CD4-positive, alpha-beta T cell (primary cell): ENCODE results near the gene PSMD2. TPM values are rescaled to one million over a fixed set of nuclear protein-coding genes. Genes with fewer than 3 reads are reported as not detected.

ENCODE experiments used
- ATAC-seq: fragments of 200-7000 bp; cut with Tn5 transposase; one replicate; pipeline ENCODE4 v1.10.0; 2022; ENCODE audit warnings: mild to moderate bottlenecking; ENCODE audit not compliant: poor library complexity
- CTCF ChIA-PET: fragments of 350-600 bp; sonication (Branson Sonifier 250); formaldehyde crosslinking; loops from one replicate; lab custom pipeline; 2021; ENCODE audit warnings: antibody characterized with exemption, inconsistent platforms; lab: Charles Lee
- POLR2A ChIA-PET: fragments of 350-600 bp; sonication (Branson Sonifier 250); formaldehyde crosslinking; loops from one replicate; lab custom pipeline; 2021; ENCODE audit warnings: antibody characterized with exemption, inconsistent platforms; lab: Charles Lee
- DNase-seq, 14 experiments: peaks; one replicate each; pipeline ENCODE4 v3.0.0-alpha.2; 2013 to 2020; ENCODE audit warnings: mixed read lengths in 2 of 14
- H3K27ac ChIP-seq, 2 donors: one replicate each; pipeline versions ENCODE4 v1.5.1 to v1.7.0; 2013; ENCODE audit warnings: low read length in 2 of 2, low read depth in 1 of 2, mild to moderate bottlenecking in 1 of 2
- H3K27me3 ChIP-seq, 2 experiments: 1 replicate in 1 of 2; 2 replicates in 1 of 2; pipeline versions ENCODE4 v1.6.1 to v1.7.0; 2013; ENCODE audit warnings: low read length in 2 of 2, control low read depth in 1 of 2, mild to moderate bottlenecking in 1 of 2, moderate library complexity in 1 of 2; ENCODE audit not compliant: insufficient read depth in 2 of 2, control insufficient read depth in 1 of 2
- H3K36me3 ChIP-seq: one replicate; pipeline ENCODE4 v1.6.1; 2013; ENCODE audit warnings: low read length, control low read depth; ENCODE audit not compliant: insufficient read depth
- H3K4me1 ChIP-seq: one replicate; pipeline ENCODE4 v1.6.1; 2013; ENCODE audit warnings: low read length, control low read depth; ENCODE audit not compliant: insufficient read depth
- H3K4me3 ChIP-seq: one replicate; pipeline ENCODE4 v1.5.1; 2013; ENCODE audit warnings: mild to moderate bottlenecking, low read length, moderate library complexity
- H3K9me3 ChIP-seq, 2 experiments: 1 replicate in 1 of 2; 2 replicates in 1 of 2; pipeline versions ENCODE4 v1.6.1 to v1.7.0; 2013; ENCODE audit warnings: low read length in 2 of 2, mild to moderate bottlenecking in 2 of 2, control low read depth in 1 of 2, moderate library complexity in 1 of 2; ENCODE audit not compliant: control insufficient read depth in 1 of 2, insufficient read depth in 1 of 2
- H3K27ac Mint-ChIP-seq: one replicate; pipeline ENCODE4 v1.8.0; 2020; ENCODE audit warnings: mixed read lengths
- H3K27me3 Mint-ChIP-seq: one replicate; pipeline ENCODE4 v1.8.0; 2021; ENCODE audit warnings: mixed read lengths
- H3K36me3 Mint-ChIP-seq: one replicate; pipeline ENCODE4 v1.8.0; 2021; ENCODE audit warnings: low read depth, mixed read lengths
- H3K4me1 Mint-ChIP-seq: one replicate; pipeline ENCODE4 v1.8.0; 2021; ENCODE audit warnings: low read depth, mixed read lengths
- H3K4me3 Mint-ChIP-seq: one replicate; pipeline ENCODE4 v1.8.0; 2020; ENCODE audit warnings: mild to moderate bottlenecking, mixed read lengths
- H3K9me3 Mint-ChIP-seq: one replicate; pipeline ENCODE4 v1.8.0; 2020; ENCODE audit warnings: mixed read lengths
- intact Hi-C, 2 experiments: fragments of 100-400 bp; cut with DNase I in 1 of 2; cut with micrococcal nuclease in 1 of 2; formaldehyde crosslinking; loops; one replicate each; pipeline versions ENCODE4 v1.15.1 to v1.9.0; 2023 to 2025; cut with DNase I, micrococcal nuclease
- total RNA-seq, 174 experiments: library from RNA in 2 of 174; stranded (reverse) in 2 of 174; gene quantifications; one replicate each; pipeline ENCODE4 v1.2.3 and lab custom pipeline; 2021 to 2026
- TF ChIP-seq, protein P1 (sequence below): fragments of 200-600 bp; IDR thresholded peaks from one replicate; pipeline ENCODE4 v1.8.0; 2022; ENCODE audit warnings: antibody characterized with exemption, mild to moderate bottlenecking

PSMD2 gene
- total RNA-seq, 2 experiments from 2014 or later, result 159 TPM

DNA sequence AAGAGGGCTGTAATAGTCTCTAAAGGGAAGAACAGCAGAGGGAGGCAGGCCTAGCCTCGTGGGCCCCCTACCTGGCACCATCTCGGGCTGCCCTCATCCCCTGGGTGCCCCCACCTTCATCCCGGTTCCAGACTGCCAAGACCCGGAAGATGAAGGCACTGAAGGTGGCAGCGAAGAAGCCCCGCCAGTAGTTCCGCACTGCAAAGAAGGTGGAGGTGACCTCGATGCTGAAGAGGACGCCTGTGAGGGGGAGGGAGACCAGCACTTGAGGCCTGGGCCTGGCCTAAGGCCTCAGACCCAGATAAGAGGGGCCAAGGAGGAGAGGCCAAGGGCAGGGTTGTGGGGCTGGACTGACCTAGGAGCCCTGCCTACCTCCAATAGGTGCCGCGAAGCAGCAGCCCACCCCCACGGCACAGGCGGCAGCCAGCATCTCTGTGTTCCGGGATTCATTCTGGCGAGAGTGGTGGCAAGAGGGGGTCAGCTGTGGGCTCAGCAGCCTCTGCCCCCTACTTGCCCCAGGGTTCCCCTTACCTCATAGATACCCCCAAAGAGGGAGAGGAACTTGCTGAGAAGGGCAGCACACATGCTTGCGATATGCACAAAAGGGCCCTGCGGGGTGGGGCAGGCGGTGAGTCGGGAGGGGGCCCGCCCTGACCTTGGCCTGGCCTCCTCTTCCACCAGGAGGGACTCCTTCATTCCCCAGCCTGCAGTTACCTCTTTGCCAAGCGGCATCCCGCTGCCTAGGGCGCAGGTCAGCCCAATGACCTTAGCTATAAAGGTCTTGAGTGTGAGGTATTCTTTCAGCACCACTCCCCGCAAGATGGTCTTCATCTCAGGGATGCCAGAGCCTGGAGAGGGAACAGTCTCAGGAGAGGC, 58.4 kb downstream of the PSMD2 start:
- H3K27ac Mint-ChIP-seq, result no peak overlapping the region
- CTCF ChIA-PET, result no interaction called here
- H3K4me1 Mint-ChIP-seq, result peaks cover 5% of the 10 kb centered on the region

DNA sequence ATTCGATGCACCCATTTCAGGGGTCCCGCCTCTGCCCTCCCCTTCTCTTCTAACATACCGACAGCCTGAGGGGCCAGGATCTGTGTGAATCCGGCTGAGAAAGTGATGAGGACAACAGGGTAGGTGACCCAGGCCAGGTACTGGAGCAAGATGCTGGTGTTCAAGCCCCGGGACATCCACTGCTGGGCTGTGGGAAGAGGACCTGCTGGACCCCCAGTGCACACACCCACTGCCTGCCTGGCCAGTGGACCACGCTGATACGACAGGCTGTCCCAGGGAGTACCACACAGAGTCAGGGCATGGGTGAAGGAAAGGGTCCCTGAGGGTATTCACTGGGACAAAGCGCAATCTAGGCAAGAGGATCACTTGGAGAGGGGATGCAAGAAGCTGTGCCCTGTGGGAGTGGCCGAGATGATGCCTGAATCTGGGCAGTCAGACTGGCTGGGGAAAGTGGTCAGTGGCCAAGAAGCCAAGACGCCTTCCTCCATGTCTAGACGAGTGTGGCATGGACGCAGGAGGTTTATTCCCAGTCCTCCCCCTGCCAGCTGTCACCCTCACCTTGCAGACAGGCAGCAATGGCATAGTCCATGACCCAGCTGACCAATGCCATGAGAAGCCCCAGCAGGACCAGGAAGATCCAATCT, 59.2 kb downstream of the PSMD2 start:
- Histone ChIP-seq H3K4me1 (peaks cover 32% of the 10 kb centered on the region), H3K4me3 (no peak overlapping the region), H3K36me3 (no peaks in the 10 kb centered on the region), H3K27me3 (no peaks in the 10 kb centered on the region), H3K27ac (no peak overlapping the region), H3K9me3 (no peaks in the 10 kb centered on the region)
- DNase-seq (no peak), ATAC-seq (no peak)
- Mint-ChIP-seq H3K9me3 (no peaks in the 10 kb centered on the region), H3K36me3 (peaks cover 9% of the 10 kb centered on the region), H3K4me3 (peak overlapping the region; percentile 45), H3K4me1 (peaks cover 8% of the 10 kb centered on the region), H3K27ac (no peak overlapping the region), H3K27me3 (no peaks in the 10 kb centered on the region)
- CTCF ChIA-PET, result no interaction called here
- POLR2A ChIA-PET, result no interaction called here
- TF ChIP-seq, protein P1, sequence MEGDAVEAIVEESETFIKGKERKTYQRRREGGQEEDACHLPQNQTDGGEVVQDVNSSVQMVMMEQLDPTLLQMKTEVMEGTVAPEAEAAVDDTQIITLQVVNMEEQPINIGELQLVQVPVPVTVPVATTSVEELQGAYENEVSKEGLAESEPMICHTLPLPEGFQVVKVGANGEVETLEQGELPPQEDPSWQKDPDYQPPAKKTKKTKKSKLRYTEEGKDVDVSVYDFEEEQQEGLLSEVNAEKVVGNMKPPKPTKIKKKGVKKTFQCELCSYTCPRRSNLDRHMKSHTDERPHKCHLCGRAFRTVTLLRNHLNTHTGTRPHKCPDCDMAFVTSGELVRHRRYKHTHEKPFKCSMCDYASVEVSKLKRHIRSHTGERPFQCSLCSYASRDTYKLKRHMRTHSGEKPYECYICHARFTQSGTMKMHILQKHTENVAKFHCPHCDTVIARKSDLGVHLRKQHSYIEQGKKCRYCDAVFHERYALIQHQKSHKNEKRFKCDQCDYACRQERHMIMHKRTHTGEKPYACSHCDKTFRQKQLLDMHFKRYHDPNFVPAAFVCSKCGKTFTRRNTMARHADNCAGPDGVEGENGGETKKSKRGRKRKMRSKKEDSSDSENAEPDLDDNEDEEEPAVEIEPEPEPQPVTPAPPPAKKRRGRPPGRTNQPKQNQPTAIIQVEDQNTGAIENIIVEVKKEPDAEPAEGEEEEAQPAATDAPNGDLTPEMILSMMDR, result no peak
- intact Hi-C loops, result loop anchor here in 1 of 2 experiments (5.0 kb wide), 1 partner anchor 169 kb away; no protein-coding TSS in a partner anchor

More for the DNA sequence above, 58.4 kb downstream of the PSMD2 start:
- Histone ChIP-seq H3K27ac (no peak overlapping the region), H3K4me3 (no peak overlapping the region), H3K27me3 (no peaks in the 10 kb centered on the region), H3K9me3 (no peaks in the 10 kb centered on the region), H3K36me3 (no peaks in the 10 kb centered on the region), H3K4me1 (peaks cover 25% of the 10 kb centered on the region)
- Mint-ChIP-seq H3K27me3 (no peaks in the 10 kb centered on the region), H3K4me3 (no peak overlapping the region), H3K9me3 (no peaks in the 10 kb centered on the region), H3K36me3 (peaks cover 5% of the 10 kb centered on the region)
- POLR2A ChIA-PET, result no interaction called here
- intact Hi-C loops, result loop anchor here in 1 of 2 experiments (5.0 kb wide), 1 partner anchor 170 kb away; no protein-coding TSS in a partner anchor
- TF ChIP-seq, protein P1, result no peak
- DNase-seq (peak in 1 of 14 experiments; percentile 20), ATAC-seq (no peak)

Other genes with a start within 250 kb of the PSMD2 start
- gene HTR3C, start 246.2 kb upstream of the PSMD2 start, total RNA-seq, result not detected
- gene HTR3E, start 202.2 kb upstream of the PSMD2 start, total RNA-seq, result not detected
- gene EIF2B5, start 163.9 kb upstream of the PSMD2 start, total RNA-seq, result 10 to 100 TPM; 53.6 TPM
- 10 to 100 TPM; 30.0 to 31.7 TPM for gene DVL3, start 143.9 kb upstream of the PSMD2 start, total RNA-seq
- gene AP2M1, start 124.4 kb upstream of the PSMD2 start, total RNA-seq, result 100 to 1,000 TPM; 123 to 136 TPM
- 100 to 1,000 TPM; 163 to 166 TPM for gene ABCF3, start 113.0 kb upstream of the PSMD2 start, total RNA-seq
- not detected for gene VWA5B2, start 69.7 kb upstream of the PSMD2 start, total RNA-seq
- 10 to 100 TPM; 12.0 to 13.5 TPM for gene ALG3, start 50.3 kb upstream of the PSMD2 start, total RNA-seq
- gene EEF1AKMT4, start 49.6 kb upstream of the PSMD2 start, total RNA-seq, result not detected
- gene CAMK2N2, start 37.7 kb upstream of the PSMD2 start, total RNA-seq, result not detected
- not detected for gene ECE2, start 23.2 kb upstream of the PSMD2 start, total RNA-seq
- gene EIF4G1, start 15.4 kb downstream of the PSMD2 start, total RNA-seq, result 100 to 1,000 TPM; 211 to 217 TPM
- 10 to 100 TPM; 10.4 to 11.0 TPM for gene FAM131A, start 38.4 kb downstream of the PSMD2 start, total RNA-seq
- gene CLCN2, start 62.4 kb downstream of the PSMD2 start, total RNA-seq, result 1 to 10 TPM; 3.2 to 3.5 TPM
- gene POLR2H, start 62.5 kb downstream of the PSMD2 start, total RNA-seq, result 10 to 100 TPM; 19.1 to 21.1 TPM
- not detected for gene THPO, start 79.0 kb downstream of the PSMD2 start, total RNA-seq
- under 1 TPM in 1 of 2 experiments, not detected in 1; 0.22 TPM for gene CHRD, start 80.8 kb downstream of the PSMD2 start, total RNA-seq